Sciatic nerve (tissue), 2 donors: ENCODE results near the gene NRXN2. TPM values are rescaled to one million over a fixed set of nuclear protein-coding genes. Genes with fewer than 3 reads are reported as not detected.
A peak's percentile ranks its signal among the peaks of the same experiment; 100 is the strongest.
"Not testable (repeated sequence)": the region's sequence is repeated elsewhere in the genome, so short reads cannot be mapped to it uniquely, and the experiment has no call there.

Source experiments
- ATAC-seq: fragments of 200-7000 bp; cut with Tn5 transposase; one replicate; pipeline ENCODE4 v1.9.1; 2020; ENCODE audit warnings: mild to moderate bottlenecking, moderate library complexity
- DNase-seq: peaks from one replicate; pipeline ENCODE4 v3.0.0-alpha.2; 2020; ENCODE audit warnings: low spot score
- intact Hi-C: fragments of 100-400 bp; cut with DNase I; formaldehyde crosslinking; loops from one replicate; pipeline ENCODE4 v1.14.2; 2022
- total RNA-seq: library from RNA; stranded (reverse); fragmentation: NEBNext Ultra II Directional; extraction: Animal tissue kit (Norgen Biotek cat#: 25700); gene quantifications from one replicate; pipeline ENCODE4 v1.2.1, GENCODE V29; 2021
- donor health status: DM: no; HTN: no; CAD: no.
- donor health status: DM: no; HTN: no; CAD: no.

The NRXN2 gene
- total RNA-seq, 1 donor from 2014 or later: 13.7 TPM

DNA sequence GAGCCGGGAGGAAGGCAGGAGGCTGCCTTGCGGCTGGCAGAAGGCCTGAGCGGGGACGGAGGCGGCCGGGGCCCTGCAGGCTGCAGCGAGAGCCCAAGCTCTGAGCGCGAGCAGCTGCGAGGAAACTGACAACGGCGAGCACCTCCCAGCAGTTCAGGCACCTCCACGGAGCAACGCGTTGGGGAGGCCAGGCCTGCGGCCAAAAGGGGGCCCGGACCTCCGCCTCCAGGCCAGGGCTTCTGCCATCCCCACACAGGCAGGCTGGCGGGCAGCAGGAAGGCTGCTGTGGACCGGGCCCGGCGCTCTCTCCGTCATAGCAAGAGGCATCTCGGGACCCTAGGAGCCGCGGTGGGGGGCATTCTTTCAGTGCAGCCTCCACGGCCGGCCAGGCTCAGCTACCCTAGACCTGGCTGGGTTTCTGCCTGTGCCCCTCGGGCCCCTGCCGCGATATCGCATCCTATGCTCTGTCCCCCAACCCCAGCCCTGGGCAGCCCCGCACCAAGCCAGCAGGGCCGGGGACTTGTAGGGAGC, 154.9 kb downstream of the NRXN2 start:
- intact Hi-C loops: loop anchor here (10.0 kb wide), 1 partner anchor 157 kb away; the partner anchor contains the start of gene NRXN2
- ATAC-seq (no peak), DNase-seq (no peak)

DNA sequence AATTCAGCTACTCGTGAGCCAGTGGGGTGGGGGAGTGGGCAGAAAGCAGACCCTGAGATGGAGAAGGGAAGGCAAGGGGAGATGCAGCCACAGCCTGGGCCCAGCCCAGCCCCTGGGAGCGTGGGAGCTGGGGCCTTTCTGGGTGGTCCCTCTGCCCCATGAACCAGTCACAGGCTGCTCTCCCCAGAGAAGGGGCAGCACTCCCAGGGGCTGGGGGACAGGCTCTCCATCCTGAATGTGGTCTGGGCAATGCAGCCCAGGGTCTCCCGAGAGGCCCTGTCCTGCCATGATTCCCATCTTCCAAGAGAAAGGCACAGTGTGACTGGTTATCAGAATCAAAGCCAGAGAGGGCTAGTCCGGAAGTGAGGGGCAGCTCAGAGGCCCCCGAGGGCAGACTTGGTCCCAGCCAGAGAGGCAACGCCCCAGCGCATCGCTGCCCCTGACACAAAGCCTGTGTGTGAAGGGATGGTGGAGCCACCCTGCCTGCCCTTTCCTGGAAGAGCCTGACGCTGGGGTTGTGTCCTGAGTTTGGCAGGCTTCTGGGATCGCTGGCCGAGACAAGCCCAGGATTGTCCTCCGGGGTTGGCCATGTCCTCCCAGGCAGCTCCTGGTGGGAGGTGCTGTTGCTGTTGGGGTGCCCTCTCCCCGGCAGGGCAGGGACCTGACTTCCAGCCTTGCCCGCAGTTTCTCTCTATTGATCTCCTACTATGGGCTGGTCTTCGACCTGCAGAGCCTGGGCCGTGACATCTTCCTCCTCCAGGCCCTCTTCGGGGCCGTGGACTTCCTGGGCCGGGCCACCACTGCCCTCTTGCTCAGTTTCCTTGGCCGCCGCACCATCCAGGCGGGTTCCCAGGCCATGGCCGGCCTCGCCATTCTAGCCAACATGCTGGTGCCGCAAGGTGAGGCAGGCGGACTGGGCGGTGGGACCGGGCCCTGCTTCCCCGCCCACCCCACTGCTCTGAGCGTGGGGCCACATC, 155.8 kb downstream of the NRXN2 start:
- no peak for DNase-seq
- ATAC-seq: peak; percentile 23
- intact Hi-C loops: loop anchor here (10.0 kb wide), 1 partner anchor 158 kb away; the partner anchor contains the start of gene NRXN2

DNA sequence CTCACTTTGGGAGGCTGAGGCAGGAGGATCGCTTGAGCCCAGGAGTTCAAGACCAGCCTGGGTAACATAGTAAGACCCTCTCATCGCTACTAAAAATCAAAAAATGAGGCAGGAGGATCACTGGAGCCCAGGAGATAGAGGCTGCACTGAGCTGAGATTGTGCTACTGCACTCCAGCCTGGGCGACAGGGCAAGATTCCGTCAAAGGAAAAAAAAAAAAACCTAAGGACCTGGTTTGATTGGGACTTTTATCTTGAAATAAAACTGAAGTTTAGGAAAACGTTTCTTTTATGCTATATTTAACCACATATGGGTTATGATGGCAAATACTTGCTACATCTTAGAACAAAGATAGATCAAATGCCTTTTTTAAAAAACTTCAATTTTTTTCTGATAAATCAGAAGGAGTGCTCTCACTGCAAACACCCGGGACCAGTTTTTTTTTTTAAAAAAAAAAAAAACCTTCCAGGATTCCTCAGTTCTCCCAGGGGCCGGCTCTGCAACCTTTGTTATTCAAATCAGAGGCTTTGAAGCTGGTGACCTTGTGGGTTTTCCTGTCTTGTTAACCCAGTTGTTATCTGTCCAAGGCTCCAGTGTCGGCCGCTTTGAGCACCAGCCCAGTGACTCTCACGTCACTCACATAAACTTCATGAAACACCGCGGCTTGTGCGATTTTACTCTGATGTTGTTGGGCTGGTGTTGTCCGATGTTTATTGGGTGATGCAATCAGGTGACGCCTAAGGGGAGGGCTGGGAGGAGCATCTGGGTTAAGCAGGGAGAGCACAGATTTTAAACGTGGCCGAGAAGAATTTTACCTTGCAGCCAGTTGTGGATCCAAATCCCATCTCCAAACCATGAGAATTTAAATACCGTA, 156.7 kb downstream of the NRXN2 start:
- intact Hi-C loops: loop anchor here (10.0 kb wide), 1 partner anchor 159 kb away; the partner anchor contains the start of gene NRXN2
- DNase-seq (no peak), ATAC-seq (peak; percentile 93)

DNA sequence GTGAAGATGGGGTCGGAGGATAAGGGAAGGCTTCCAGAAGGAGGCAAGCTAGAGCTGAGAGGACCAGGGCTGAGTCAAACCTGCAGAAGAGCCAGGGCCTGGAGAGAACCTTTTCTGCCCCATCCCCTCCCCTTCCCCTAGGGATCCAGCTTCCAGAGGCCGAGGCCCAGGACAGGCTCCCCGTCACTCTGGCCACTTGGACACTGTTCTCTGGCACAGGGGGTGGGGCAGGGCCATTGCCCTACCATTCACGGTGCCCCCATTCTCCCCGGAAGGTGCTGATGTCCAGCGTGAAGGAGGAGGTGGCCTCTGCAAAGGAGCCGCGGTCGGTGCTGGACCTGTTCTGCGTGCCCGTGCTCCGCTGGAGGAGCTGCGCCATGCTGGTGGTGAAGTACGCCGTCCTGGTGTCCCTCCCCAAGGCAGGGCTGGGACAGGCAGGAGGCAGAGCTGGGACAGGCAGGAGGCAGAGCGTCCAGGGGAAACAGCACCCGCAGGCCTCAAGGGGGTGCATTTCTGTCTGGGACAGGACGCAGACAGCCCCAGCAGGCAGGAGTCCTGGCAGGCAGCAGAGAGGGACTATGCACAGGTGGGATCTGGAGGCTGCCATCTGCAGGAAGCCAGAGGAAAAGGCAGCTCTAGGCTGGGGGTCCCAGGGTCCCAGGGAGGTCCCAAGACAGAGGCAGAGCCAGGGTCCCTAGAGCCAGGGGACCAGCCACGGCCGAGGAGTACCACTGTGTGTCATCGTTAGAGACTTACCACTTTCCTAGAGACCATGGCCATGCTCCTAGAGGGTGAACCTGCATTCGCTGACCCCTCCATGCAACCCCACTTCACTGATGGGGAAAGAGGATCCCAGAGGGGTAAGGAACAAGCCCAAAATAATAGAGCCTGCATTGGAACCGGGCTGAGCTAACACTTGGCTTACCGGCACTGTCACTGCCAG, 157.8 kb downstream of the NRXN2 start:
- DNase-seq (no peak), ATAC-seq (no peak)
- intact Hi-C loops: loop anchor here (10.0 kb wide), 1 partner anchor 160 kb away; the partner anchor contains the start of gene NRXN2

DNA sequence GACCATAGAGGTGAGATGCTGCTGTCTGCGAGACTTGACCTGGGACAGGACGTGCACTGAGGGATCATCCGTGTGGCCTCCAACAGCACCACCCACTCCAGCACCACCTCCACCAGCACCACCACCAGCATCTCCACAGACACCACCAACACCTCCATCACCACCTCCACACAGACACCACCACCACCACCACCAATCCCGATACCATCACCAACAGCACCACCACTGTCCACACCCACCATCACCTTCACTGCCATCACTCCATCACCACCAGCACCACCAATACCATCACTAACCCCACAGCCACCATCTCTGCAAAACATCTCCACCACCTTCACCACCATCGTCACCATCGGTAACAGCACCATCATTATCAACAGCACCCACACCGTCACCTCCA, 158.6 kb downstream of the NRXN2 start:
- intact Hi-C loops: loop anchor here (10.0 kb wide), 1 partner anchor 160 kb away; the partner anchor contains the start of gene NRXN2
- ATAC-seq (no peak), DNase-seq (no peak)

DNA sequence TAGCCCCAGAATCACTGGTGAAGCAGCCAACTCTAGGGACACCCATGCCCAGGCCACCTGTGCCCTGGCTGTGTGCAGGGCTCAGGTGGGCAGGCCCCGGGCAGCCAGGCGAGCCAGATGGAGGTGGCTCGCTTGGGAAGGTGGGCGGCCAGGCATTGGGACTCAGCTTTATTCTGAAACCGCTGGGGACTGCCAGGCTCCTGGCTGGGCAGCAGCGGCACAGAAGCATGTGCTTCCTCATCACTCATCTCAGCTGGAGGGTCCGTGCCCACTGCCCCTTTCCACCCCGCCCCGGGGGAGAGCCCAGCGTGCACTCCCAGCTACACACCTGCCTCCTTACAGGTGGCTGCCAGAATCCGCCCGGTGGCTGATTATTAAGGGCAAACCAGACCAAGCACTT, 159.0 kb downstream of the NRXN2 start:
- ATAC-seq (no peak), DNase-seq (no peak)
- intact Hi-C loops: loop anchor here (10.0 kb wide), 1 partner anchor 161 kb away; the partner anchor contains the start of gene NRXN2

DNA sequence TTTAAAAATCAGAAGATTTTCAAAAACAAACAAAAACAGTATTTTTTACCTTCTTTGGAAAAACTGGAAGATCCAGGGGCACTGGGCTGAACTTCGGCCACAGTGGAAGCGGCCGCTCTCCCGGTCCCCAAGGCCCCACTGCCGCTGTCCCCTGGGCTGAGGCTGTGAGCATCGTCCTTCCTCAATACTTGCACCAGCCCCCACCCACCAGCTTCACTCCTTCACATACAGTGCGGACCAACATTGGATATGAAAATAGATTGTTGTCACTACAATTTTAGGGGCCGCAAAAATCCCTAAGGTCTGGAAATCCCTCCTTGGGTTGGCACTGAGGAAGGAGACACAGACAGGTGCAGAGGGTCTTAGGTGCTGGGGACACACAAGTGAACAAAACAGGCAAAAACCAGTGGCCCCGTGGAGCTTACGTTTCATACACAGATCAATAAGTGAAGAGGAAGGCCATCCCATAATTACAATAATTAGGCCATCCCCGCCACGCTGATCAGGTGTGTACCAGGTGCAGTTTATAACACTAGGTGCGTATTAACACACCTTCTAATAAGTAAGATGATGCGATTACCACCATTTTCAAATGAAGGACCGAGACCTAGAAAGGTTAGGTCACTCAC, 160.2 kb downstream of the NRXN2 start:
- intact Hi-C loops: loop anchor here (10.0 kb wide), 1 partner anchor 162 kb away; the partner anchor contains the start of gene NRXN2
- DNase-seq (no peak), ATAC-seq (no peak)

DNA sequence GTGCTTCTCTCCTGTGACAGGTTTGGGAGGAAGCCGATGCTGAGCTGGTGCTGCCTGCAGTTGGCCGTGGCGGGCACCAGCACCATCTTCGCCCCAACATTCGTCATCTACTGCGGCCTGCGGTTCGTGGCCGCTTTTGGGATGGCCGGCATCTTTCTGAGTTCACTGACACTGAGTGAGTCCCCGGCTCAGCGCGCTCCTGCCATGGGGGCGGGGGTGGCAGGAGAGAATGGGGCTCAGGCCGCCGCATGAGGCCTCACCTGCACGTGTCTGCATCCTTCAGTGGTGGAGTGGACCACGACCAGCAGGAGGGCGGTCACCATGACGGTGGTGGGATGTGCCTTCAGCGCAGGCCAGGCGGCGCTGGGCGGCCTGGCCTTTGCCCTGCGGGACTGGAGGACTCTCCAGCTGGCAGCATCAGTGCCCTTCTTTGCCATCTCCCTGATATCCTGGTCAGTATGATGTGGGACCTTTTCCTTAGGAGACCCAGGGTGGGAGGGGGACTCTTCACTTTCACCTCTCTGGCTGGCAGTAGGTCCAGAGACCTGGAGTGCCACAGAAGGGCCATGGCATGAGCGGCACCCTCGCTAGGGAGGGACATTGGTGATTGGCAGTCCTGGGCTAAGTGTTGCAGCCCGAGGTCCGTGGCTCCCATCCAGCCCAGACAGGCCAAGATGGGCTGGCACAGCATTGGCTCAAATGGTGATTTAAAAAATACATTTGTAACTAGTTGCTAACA, 160.8 kb downstream of the NRXN2 start:
- intact Hi-C loops: loop anchor here (10.0 kb wide), 1 partner anchor 163 kb away; the partner anchor contains the start of gene NRXN2
- DNase-seq: no peak
- no peak for ATAC-seq

DNA sequence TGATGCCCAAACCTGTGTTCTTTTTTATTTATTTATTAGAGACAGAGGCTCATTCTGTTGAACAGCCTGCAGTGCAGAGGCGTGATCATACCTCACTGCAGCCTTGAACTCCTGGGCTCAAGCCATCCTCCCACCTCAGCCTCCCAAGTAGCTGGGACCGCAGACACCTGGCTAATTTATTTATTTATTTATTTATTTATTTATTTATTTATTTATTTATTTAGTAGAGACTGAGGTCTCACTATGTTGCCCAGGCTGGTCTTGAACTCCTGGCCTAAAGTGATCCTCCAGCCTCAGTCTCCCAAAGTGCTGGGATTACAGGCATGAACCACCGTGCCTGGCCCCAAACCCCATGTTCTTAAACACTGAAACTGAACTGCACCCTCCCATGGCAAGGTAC, 161.6 kb downstream of the NRXN2 start:
- intact Hi-C loops: loop anchor here (10.0 kb wide), 1 partner anchor 163 kb away; the partner anchor contains the start of gene NRXN2
- not testable (repeated sequence) for ATAC-seq, DNase-seq

DNA sequence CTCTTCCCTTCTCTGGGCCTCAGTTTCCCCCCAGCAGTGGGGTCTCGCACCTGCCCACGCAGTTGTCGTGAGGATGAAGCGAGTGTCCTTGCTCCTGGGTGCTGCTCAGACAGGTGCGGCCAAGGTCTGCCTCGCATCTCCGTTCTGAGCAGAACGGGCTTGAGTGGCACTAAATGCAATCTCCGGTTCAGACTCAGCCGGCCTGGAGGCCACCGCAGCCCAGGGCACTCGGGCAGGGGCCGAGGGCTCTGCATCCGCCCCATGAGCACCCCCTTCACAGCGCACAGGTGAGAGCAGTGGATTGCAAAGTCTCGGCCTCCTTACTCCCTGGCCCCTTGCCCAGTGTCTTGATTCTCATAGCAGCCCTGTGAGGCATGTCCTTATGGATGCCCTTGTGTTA, 162.1 kb downstream of the NRXN2 start:
- no peak for DNase-seq
- no peak for ATAC-seq
- intact Hi-C loops: loop anchor here (10.0 kb wide), 1 partner anchor 164 kb away; the partner anchor contains the start of gene NRXN2

DNA sequence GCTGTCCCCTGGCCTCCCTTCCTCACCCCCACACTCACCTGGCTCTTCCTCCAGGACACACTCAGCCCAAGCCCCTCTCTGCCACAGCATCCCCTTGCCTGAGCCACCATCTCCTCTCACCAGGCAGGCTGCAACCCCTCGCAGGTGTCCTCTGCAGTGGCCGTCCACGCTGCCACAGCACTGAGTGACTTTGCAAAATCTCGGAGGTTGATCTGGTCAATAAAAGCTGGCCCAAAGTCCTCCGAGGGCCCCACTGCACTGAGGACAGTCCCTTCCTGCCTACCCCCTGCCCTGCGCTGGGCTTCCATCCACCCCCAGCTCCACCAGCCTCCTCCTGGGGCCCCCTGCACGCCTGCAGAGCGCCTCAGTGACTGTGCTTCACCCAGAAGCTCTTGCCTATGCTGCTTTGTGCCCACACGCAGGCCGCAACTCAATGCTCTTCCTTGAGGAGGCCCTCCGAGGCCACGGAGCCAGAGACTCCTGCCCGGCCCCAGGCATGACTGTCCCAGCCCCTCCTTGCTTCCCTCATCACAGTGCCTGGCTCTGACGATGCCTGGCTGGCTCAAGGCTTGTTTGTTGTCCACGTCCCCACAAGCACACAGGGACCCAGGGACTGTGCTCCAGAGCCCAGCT, 162.7 kb downstream of the NRXN2 start:
- ATAC-seq (no peak), DNase-seq (no peak)
- intact Hi-C loops: loop anchor here (10.0 kb wide), 1 partner anchor 165 kb away; the partner anchor contains the start of gene NRXN2

DNA sequence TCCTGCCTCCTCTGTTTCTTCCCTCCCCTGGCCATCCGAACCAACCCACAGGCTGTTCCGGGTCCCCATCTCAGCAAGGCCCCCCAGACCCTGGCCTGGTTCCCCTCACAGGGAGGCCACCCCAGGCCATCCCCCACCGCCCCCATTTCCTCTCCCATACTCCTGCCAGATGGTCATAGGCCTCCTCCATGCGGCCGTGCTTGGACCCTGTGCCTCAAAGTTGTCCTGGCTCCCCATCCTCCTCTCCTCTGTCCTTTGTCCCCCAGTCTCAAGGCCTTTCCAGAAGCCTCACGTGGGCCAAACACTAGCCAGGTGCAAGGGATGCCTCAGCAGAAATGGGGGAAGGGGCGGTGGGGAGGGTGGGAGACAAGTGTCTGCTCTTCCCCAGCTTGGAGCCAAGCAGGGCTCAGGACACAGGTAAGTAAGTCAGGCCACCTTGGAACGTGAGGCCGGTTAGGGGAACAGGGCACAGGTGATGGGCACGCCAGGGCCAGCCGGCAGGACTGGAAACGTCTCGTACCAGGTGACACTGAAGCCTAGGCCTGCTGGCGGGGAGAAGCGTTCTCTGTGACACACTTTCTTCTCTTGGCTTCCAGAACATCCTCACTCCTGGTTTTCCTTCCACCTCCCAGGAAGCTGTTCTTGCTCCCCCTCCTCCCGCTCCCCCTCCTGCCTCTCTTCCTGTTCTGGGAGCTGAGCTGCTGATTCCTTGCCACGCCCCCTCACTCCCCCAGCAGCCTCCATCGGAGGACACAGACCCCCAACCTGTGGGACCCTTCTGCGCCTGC, 163.5 kb downstream of the NRXN2 start:
- ATAC-seq: no peak
- intact Hi-C loops: loop anchor here (10.0 kb wide), 1 partner anchor 165 kb away; the partner anchor contains the start of gene NRXN2
- no peak for DNase-seq

DNA sequence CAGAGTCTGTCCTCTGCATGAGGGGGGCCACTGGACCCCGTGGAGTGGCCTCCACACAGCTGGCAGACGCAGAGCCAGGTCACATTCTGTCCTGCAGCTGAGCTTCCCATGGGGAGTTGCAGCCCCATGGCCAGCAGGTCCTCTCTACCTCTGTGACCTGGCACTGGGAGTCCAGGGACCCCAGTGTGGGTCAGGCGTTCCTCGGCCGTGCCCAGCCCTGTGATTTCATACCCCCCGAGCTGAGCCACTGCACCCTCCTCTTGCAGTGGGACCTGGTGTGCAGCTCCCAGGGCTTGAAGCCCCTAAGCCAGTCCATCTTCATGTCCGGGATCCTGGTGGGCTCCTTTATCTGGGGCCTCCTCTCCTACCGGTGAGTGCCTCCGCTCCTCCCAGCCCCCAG, 164.1 kb downstream of the NRXN2 start:
- intact Hi-C loops: no loop called here
- ATAC-seq (no peak), DNase-seq (no peak)

DNA sequence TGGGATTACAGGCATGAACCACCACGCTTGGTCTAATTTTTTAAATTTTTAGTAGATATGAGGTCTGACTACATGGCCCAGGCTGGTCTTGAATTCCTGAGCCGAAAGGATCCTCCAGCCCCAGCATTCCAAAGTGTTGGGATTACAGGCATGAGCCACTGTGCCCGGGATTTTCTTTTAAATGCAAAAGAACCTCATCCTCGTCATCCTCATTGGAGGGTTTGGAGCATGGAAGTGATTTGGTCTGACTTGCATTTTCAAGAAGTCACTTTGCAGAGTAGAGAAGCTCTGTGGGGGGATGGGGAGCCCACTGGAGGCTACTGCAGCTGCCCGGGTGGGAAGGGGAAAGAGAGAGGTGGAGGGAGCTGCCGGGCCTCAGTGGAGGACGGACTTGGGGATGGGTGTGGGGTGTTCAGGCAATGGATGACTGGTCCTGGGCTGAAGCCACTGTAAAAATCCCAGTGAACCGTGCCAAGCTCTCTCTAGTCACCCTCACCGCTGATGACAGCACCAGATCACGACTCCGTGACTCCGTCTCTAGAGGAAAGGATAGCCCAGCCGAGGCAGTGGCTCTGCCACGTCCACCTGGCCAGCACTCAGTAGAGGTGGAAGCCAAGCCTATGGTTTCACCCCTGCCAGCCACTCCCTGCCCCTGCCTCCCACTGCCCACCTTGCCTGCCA, 164.8 kb downstream of the NRXN2 start:
- no peak for DNase-seq
- intact Hi-C loops: no loop called here
- no peak for ATAC-seq
